ENCODE data around the gene BMF. TPM values are rescaled to one million over a fixed set of nuclear protein-coding genes. Genes with fewer than 3 reads are reported as not detected.
"Not testable (repeated sequence)": the region's sequence is repeated elsewhere in the genome, so short reads cannot be mapped to it uniquely, and the experiment has no call there.

BMF gene
- total RNA-seq, 2 experiments from 2014 or later = 4.8 to 11.1 TPM

DNA sequence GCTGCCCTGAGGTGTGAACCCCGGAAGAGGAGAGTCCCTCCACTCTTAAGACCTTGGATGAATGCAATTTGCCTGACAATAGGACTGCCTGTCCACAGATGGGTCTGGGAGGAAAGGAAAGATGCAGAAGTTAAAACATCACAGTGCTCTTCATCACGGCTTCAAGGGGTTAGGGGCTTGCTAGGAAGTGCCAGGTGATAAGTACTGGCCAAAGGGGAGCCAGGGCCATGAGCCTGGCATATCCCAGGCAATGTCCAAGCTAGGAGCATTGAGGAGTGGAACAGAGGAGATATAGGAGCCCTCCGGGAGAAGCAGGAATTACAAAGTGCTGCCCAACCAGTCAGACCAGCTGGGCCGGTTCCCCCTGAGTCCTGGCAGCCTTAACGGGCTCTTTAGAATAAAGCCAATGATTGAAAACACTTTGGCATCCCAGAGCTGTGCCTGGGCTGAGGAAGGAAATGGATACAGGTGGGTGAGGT lies 16.2 kb upstream of the BMF start:
- DNase-seq (ENCODE audit: low spot score); BruUV-seq (replicated peaks); H3K4me3 ChIP-seq (ENCODE audit: low read depth, low read length, poor library complexity, severe bottlenecking); H3K27ac ChIP-seq (ENCODE audit: low read depth, low read length, poor library complexity, severe bottlenecking); H3K9me3 ChIP-seq (ENCODE audit: low read length); H3K4me2 ChIP-seq (ENCODE audit: low read length); H3K79me2 ChIP-seq (ENCODE audit: insufficient read depth, low read depth, low read length); H3K36me3 ChIP-seq (ENCODE audit: insufficient read depth, low read length); H3K9me2 ChIP-seq (ENCODE audit: insufficient read depth, low read length); CTCF ChIA-PET (ENCODE audit: unreplicated experiment); H2AFZ ChIP-seq (ENCODE audit: low read length); POLR2A ChIA-PET; H4K20me1 ChIP-seq (ENCODE audit: insufficient read depth, low read length); intact Hi-C loops (cut with micrococcal nuclease; ENCODE audit: unreplicated experiment): not testable (repeated sequence)
- H3K4me1 ChIP-seq (ENCODE audit: insufficient read depth, low read length, poor library complexity, severe bottlenecking) = peaks cover 16% of the 10 kb centered on the region

- BruUV-seq (replicated peaks); CTCF ChIA-PET (ENCODE audit: unreplicated experiment); H3K9me3 ChIP-seq (ENCODE audit: low read length); H3K79me2 ChIP-seq (ENCODE audit: insufficient read depth, low read depth, low read length); H3K4me3 ChIP-seq (ENCODE audit: low read depth, low read length, poor library complexity, severe bottlenecking); DNase-seq (ENCODE audit: low spot score); H4K20me1 ChIP-seq (ENCODE audit: insufficient read depth, low read length); H3K4me2 ChIP-seq (ENCODE audit: low read length); H3K36me3 ChIP-seq (ENCODE audit: insufficient read depth, low read length); H3K9me2 ChIP-seq (ENCODE audit: insufficient read depth, low read length); H2AFZ ChIP-seq (ENCODE audit: low read length); H3K27ac ChIP-seq (ENCODE audit: low read depth, low read length, poor library complexity, severe bottlenecking); POLR2A ChIA-PET; intact Hi-C loops (cut with micrococcal nuclease; ENCODE audit: unreplicated experiment): not testable (repeated sequence)
- peaks cover 18% of the 10 kb centered on the region for H3K4me1 ChIP-seq (ENCODE audit: insufficient read depth, low read length, poor library complexity, severe bottlenecking)
Measured at GRCh38 chr15:40124333-40124732, 15.7 kb upstream of the BMF start.

- H3K4me2 ChIP-seq (ENCODE audit: low read length); H2AFZ ChIP-seq (ENCODE audit: low read length); H3K9me3 ChIP-seq (ENCODE audit: low read length); CTCF ChIA-PET (ENCODE audit: unreplicated experiment); BruUV-seq (replicated peaks); H4K20me1 ChIP-seq (ENCODE audit: insufficient read depth, low read length); POLR2A ChIA-PET; intact Hi-C loops (cut with micrococcal nuclease; ENCODE audit: unreplicated experiment); H3K79me2 ChIP-seq (ENCODE audit: insufficient read depth, low read depth, low read length); H3K36me3 ChIP-seq (ENCODE audit: insufficient read depth, low read length); DNase-seq (ENCODE audit: low spot score); H3K4me3 ChIP-seq (ENCODE audit: low read depth, low read length, poor library complexity, severe bottlenecking); H3K27ac ChIP-seq (ENCODE audit: low read depth, low read length, poor library complexity, severe bottlenecking); H3K9me2 ChIP-seq (ENCODE audit: insufficient read depth, low read length): not testable (repeated sequence)
- peaks cover 22% of the 10 kb centered on the region for H3K4me1 ChIP-seq (ENCODE audit: insufficient read depth, low read length, poor library complexity, severe bottlenecking)
Measured at GRCh38 chr15:40123863-40124262, 15.2 kb upstream of the BMF start.

GRCh38 chr15:40122989-40123388 lies 14.3 kb upstream of the BMF start:
- POLR2A ChIA-PET = interaction anchor here (1.5 to 1.6 kb wide), 2 partner anchors 10 to 38 kb away, joined by 3 to 4 read pairs; partner anchors contain the start of gene BUB1B
- H3K4me3 ChIP-seq (ENCODE audit: low read depth, low read length, poor library complexity, severe bottlenecking); CTCF ChIA-PET (ENCODE audit: unreplicated experiment); H3K9me3 ChIP-seq (ENCODE audit: low read length); H3K36me3 ChIP-seq (ENCODE audit: insufficient read depth, low read length); H3K9me2 ChIP-seq (ENCODE audit: insufficient read depth, low read length); DNase-seq (ENCODE audit: low spot score); intact Hi-C loops (cut with micrococcal nuclease; ENCODE audit: unreplicated experiment); H3K79me2 ChIP-seq (ENCODE audit: insufficient read depth, low read depth, low read length); BruUV-seq (replicated peaks); H3K4me2 ChIP-seq (ENCODE audit: low read length); H4K20me1 ChIP-seq (ENCODE audit: insufficient read depth, low read length); H3K27ac ChIP-seq (ENCODE audit: low read depth, low read length, poor library complexity, severe bottlenecking); H2AFZ ChIP-seq (ENCODE audit: low read length): not testable (repeated sequence)
- peaks cover 31% of the 10 kb centered on the region for H3K4me1 ChIP-seq (ENCODE audit: insufficient read depth, low read length, poor library complexity, severe bottlenecking)
